ENCODE data around the gene COG4. TPM values are rescaled to one million over a fixed set of nuclear protein-coding genes. Genes with fewer than 3 reads are reported as not detected.

The COG4 gene
- polyA plus RNA-seq, 2 of the 4 experiments (the other 2 are of a cell fraction): 42.7 to 48.2 TPM

DNA sequence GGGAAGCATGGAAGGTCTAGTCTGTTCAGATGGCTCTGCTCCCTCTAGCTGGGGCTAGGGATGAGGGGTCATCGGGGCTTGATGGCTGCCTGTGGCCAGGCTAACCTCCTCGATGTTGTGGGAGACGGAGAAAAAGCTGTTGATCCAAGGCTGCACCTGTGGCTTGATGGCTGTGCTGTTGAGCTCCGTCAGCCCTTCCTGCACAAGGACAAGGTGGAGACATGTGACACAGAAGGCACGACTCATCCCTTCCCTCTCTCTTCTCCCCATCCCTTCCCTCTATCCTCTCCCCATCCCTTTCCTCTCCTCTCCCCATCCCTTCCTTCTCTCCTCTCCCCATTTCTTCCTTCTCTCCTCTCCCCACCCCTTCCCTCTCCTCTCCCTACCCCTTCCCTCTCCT lies 40.7 kb downstream of the COG4 start:
- peaks cover 8% of the 10 kb centered on the region; the same call in 2 of the 3 replicates for H3K4me1 ChIP-seq
- FAIRE-seq (no peak), DNase-seq (ENCODE audit: low read depth in 1 of 2, low spot score in 1 of 2) (no peak), ATAC-seq (peak; percentile 38 to 57; a peak in 5 of 6 replicates)
- ChIA-PET CTCF (interaction anchor here (1.2 to 2.0 kb wide), 3 partner anchors 11 to 102 kb away, joined by 3 to 6 read pairs (median 4); no protein-coding TSS in a partner anchor), POLR2A (no interaction called here)
- no peak overlapping the region for H3K4me2 ChIP-seq
- 75% methylated on average over 5 of the region's 5 CpGs for WGBS (ENCODE audit: missing lambda C conversion rate)
- H3K27ac ChIP-seq: peak overlapping the region in 1 of 2 experiments; percentile 63; a peak in 2 of 6 replicates
- no peaks in the 10 kb centered on the region for H3K9me3 ChIP-seq
- TF ChIP-seq CBX2 (IDR thresholded peaks at IDR 0.05; ENCODE audit: borderline replicate concordance, low read depth) (no peak), RFX5 (IDR thresholded peaks at IDR 0.05) (no peak), HOXB5 (CRISPR knock-in tag; IDR thresholded peaks at IDR 0.05) (no peak), EHF (CRISPR knock-in tag; IDR thresholded peaks at IDR 0.05) (no peak), JUN (IDR thresholded peaks at IDR 0.05) (no peak), NPAS2 (CRISPR knock-in tag; IDR thresholded peaks at IDR 0.05; ENCODE audit: borderline replicate concordance) (no peak)
- H3K4me3 ChIP-seq: no peak overlapping the region

DNA sequence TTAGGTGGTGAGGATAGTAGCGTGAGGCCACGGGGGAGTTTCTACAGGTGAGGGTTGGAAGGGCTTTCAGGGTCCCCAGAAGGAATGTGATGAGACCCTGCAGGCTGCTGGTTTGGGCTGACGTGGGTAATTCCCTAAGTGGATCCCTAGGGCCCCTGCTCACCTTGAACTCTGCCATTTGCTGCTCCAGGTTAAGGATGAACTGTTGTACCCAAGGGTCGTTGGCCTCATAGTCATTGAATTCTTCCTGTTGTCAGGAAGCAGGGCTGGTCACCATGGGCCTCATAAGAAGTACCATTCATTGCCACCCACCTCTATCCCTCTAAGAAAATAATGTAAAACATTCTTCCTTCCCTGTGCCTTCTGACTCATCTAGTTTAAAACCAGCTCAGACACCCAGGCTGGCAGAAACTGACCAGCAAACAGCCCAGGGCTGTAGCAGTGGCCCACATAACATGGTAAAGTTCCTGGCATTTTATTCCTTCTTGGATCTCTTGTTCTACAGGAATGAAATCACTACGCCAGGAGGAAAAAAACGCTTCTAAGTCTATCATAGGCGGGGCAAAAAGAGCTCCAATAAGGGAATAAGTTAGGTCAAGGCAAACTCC lies 41.3 kb downstream of the COG4 start:
- FAIRE-seq: no peak
- ChIA-PET CTCF (interaction anchor here (1.1 to 2.1 kb wide), 4 partner anchors 8 to 22 kb away, joined by 4 to 5 read pairs (median 4); no protein-coding TSS in a partner anchor), POLR2A (no interaction called here)
- peak; percentile 7; a peak in 2 of 6 replicates for ATAC-seq
- 80% methylated on average over 5 of the region's 7 CpGs for WGBS (ENCODE audit: missing lambda C conversion rate)
- DNase-seq (ENCODE audit: low read depth in 1 of 2, low spot score in 1 of 2): no peak
- Histone ChIP-seq H3K9me3 (no peaks in the 10 kb centered on the region), H3K4me2 (no peak overlapping the region), H3K27ac (peak overlapping the region in 1 of 2 experiments; percentile 63; a peak in 2 of 6 replicates), H3K4me3 (no peak overlapping the region), H3K4me1 (peaks cover 8% of the 10 kb centered on the region; the same call in 2 of the 3 replicates)
- TF ChIP-seq PHF8 (IDR thresholded peaks at IDR 0.05; ENCODE audit: borderline replicate concordance, low read depth) (no peak), EHF (CRISPR knock-in tag; IDR thresholded peaks at IDR 0.05) (no peak), HOXB13 (CRISPR knock-in tag; IDR thresholded peaks at IDR 0.05; ENCODE audit: low read depth) (no peak), CTCF (IDR thresholded peaks at IDR 0.05) (no peak), SMC3 (IDR thresholded peaks at IDR 0.05) (no peak), FOSL2 (IDR thresholded peaks at IDR 0.05) (no peak), FOSL2 (CRISPR knock-in tag; IDR thresholded peaks at IDR 0.05) (no peak), USF2 (IDR thresholded peaks at IDR 0.05) (no peak)
- TF ChIP-seq, protein P1, sequence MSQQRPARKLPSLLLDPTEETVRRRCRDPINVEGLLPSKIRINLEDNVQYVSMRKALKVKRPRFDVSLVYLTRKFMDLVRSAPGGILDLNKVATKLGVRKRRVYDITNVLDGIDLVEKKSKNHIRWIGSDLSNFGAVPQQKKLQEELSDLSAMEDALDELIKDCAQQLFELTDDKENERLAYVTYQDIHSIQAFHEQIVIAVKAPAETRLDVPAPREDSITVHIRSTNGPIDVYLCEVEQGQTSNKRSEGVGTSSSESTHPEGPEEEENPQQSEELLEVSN (IDR thresholded peaks at IDR 0.05; ENCODE audit: borderline replicate concordance, low read depth): no peak

- DNase-seq (ENCODE audit: low read depth in 1 of 2, low spot score in 1 of 2) (no peak), ATAC-seq (peak in 1 of 2 experiments; percentile 8; a peak in 2 of 6 replicates), FAIRE-seq (no peak)
- Histone ChIP-seq H3K9me3 (no peaks in the 10 kb centered on the region), H3K4me3 (no peak overlapping the region), H3K4me2 (no peak overlapping the region), H3K27ac (no peak overlapping the region), H3K4me1 (peaks cover 17% of the 10 kb centered on the region)
- 93% methylated on average over 17 of the region's 17 CpGs for WGBS (ENCODE audit: missing lambda C conversion rate)
- ChIA-PET CTCF (interaction anchor here (0.5 to 2.2 kb wide), 8 partner anchors 9 to 99 kb away, joined by 3 to 6 read pairs (median 5); no protein-coding TSS in a partner anchor), POLR2A (no interaction called here)
- TF ChIP-seq NFE2L2 (conservative IDR thresholded peaks at IDR 0.05; ENCODE audit: low read length) (no peak), KDM5A (IDR thresholded peaks at IDR 0.05) (no peak), RFX5 (IDR thresholded peaks at IDR 0.05) (no peak), MAFK (IDR thresholded peaks at IDR 0.05; ENCODE audit: partially characterized antibody) (no peak), HOXA7 (CRISPR knock-in tag; IDR thresholded peaks at IDR 0.05) (no peak), JUN (IDR thresholded peaks at IDR 0.05) (no peak), CHD4 (IDR thresholded peaks at IDR 0.05; ENCODE audit: borderline replicate concordance) (no peak), CHD2 (IDR thresholded peaks at IDR 0.05; ENCODE audit: low read length, partially characterized antibody) (no peak), RAD21 (conservative IDR thresholded peaks at IDR 0.05 in 1 of 2, IDR thresholded peaks at IDR 0.05 in 1 of 2) (no peak), ZC3H11A (IDR thresholded peaks at IDR 0.05) (no peak), USF2 (IDR thresholded peaks at IDR 0.05) (no peak), BHLHE40 (IDR thresholded peaks at IDR 0.05; ENCODE audit: low read depth, low read length) (no peak), HOXB5 (CRISPR knock-in tag; IDR thresholded peaks at IDR 0.05) (no peak), MAZ (IDR thresholded peaks at IDR 0.05; ENCODE audit: borderline replicate concordance, low read depth, low read length) (no peak), BCL3 (IDR thresholded peaks at IDR 0.05) (no peak)
Measured at GRCh38 chr16:70480127-70481105, 42.9 kb downstream of the COG4 start.

All from A549 (cell line).